Astrocyte of the cerebellum (primary cell): Measurements from ENCODE around the gene ZNF41.
"Not testable (repeated sequence)": the region's sequence is repeated elsewhere in the genome, so short reads cannot be mapped to it uniquely, and the experiment has no call there.

Source experiments
- DNase-seq: peaks from one replicate; pipeline ENCODE4 v3.0.0-alpha.2; 2011; ENCODE audit warnings: low read depth
- H3K4me3 ChIP-seq: 2 replicates; pipeline ENCODE4 v1.5.1; 2011; ENCODE audit warnings: mild to moderate bottlenecking, low read depth, low read length, moderate library complexity
- in situ Hi-C: cut with HindIII; loops from 2 replicates; pipeline ENCODE4 v1.10.0; 2017; ENCODE audit warnings: low sequenced_read_pairs
- TF ChIP-seq, protein P1 (sequence below): IDR thresholded peaks from 2 replicates; pipeline ENCODE4 v1.5.1; 2012; ENCODE audit warnings: low read length, low read depth, moderate library complexity, mild to moderate bottlenecking; ENCODE audit errors: missing control alignments

ZNF41 gene

DNA sequence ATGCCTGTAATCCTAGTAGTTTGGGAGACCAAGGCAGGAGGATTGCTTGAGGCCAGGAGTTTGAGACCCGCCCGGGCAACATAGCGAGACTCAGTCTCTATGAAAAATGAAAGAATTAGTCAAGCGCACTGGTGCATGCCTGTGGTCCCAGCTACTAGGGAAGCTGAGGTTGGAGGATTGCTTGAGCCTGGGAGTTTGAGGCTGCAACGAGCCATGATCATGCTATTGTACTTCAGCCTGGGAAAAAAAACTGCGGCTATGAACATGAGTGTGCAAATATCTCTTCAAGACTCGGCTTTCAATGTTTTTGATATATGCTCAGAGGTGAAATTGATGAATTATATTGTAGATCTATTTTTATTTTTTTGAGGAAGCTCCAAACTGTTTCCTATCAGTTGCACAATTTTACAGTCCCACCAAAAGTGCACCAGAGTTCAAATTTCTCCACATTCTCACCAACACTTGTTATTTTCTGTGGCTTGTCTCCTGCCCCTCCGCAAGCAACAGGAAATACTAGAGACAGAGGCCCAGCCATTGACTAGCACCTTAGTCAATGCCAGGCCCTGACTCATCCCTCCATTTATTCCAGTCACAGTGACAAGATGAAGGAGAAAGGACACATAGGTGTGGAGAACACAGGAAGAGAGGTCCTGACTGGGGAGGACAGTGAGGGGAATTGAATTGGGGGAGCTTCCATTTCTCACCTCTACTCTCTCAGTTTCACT is 33.1 kb upstream of the ZNF41 start:
- DNase-seq: no peak
- TF ChIP-seq, protein P1, sequence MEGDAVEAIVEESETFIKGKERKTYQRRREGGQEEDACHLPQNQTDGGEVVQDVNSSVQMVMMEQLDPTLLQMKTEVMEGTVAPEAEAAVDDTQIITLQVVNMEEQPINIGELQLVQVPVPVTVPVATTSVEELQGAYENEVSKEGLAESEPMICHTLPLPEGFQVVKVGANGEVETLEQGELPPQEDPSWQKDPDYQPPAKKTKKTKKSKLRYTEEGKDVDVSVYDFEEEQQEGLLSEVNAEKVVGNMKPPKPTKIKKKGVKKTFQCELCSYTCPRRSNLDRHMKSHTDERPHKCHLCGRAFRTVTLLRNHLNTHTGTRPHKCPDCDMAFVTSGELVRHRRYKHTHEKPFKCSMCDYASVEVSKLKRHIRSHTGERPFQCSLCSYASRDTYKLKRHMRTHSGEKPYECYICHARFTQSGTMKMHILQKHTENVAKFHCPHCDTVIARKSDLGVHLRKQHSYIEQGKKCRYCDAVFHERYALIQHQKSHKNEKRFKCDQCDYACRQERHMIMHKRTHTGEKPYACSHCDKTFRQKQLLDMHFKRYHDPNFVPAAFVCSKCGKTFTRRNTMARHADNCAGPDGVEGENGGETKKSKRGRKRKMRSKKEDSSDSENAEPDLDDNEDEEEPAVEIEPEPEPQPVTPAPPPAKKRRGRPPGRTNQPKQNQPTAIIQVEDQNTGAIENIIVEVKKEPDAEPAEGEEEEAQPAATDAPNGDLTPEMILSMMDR: no peak
- in situ Hi-C loops: no loop called here
- no peak overlapping the region for H3K4me3 ChIP-seq

DNA sequence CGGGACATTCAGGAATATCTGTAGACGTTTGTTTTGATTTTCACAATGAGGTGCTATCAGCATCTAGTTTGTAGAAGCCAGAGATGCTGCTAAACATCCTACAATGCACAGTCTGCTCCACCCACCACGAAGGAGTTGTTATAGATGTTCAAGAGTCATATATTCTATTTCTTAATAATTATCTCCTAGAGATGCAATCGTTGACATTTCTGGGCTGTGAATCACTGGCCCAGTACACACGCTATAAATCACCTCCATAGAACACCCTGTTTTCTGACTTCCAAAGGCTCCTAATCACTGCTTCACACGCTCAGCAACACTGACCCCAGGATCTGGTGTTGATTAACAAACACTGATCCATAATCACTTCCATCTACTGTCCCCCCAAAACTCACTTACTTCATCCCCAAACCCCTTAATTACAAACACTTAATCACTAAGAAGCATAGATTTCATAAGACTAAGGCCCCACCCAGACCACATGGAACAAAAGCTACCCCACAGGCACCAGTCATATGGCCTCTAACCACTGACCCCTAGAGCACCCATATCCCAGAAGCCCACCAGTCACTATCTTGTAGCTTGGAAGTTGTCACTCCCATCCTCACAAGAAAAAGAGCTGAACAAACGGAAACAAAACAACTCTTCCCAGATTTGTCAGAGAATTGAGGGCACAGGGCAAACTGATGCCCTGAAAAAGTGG is 31.7 kb upstream of the ZNF41 start:
- no peak overlapping the region for H3K4me3 ChIP-seq
- TF ChIP-seq, protein P1: no peak
- DNase-seq: no peak
- in situ Hi-C loops: no loop called here

DNA sequence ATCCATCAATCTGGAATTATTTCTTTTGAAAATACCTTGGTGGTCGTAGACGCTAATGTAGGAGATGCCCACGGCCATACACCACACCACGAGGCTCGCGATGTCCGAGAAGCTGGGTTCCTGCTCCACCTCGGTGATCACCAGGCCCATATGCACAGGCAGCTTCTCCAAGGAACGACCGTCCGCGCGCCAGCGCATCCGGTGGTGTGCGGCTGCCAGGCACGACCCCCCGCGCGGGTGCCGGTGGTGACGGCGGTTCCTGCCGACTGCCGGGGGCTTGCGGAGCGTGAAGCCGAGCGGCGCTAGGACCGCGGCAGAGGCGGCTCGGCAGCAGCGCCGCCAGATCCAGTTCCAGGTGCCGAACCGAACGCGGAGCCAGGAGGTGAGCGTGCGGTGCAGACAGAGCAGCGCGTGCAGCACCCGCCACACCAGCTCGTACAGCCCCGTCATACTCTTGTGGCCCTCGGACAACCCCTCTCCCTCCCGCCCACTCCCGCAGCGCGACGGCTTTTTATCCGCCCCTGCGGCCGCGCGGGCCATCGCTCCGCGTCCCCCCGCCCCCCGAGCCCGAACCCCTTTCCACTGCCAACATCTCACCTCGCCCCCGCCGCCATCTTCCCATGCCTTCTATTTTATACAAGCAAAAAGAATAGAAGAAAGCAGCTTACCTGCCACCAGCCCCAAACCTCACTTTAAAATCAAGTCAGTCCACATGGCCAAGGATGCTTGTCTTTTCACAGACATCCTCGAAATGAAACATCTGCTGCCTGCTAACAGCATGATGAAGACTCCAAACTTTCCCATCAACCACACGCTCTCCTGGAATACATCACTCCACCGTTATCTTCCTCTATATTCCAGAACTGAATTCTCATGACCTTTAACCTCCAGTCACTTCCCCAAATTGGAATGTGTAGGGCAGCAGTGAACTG is 30.3 kb upstream of the ZNF41 start:
- in situ Hi-C loops, DNase-seq: not testable (repeated sequence)
- peak overlapping the region; percentile 35 for H3K4me3 ChIP-seq

DNA sequence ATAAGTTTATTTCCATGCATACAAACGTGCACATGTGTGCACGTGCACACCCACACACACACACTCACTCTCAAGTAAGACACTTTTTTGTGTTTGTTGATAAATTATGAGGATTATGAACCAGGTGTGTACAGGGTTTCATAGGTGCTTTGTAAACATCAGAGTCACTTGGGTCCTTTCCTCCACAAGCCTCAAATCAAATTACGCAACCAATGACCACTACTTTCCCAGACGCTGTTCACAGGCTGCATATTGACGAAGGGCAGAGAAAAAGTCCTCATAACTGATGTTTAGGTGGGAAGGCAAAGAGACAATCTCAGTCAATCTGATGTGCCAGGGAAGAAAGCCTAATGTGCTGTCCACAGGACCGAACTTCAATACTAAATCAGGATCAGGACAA is 29.4 kb upstream of the ZNF41 start:
- DNase-seq, in situ Hi-C loops, H3K4me3 ChIP-seq: not testable (repeated sequence)

DNA sequence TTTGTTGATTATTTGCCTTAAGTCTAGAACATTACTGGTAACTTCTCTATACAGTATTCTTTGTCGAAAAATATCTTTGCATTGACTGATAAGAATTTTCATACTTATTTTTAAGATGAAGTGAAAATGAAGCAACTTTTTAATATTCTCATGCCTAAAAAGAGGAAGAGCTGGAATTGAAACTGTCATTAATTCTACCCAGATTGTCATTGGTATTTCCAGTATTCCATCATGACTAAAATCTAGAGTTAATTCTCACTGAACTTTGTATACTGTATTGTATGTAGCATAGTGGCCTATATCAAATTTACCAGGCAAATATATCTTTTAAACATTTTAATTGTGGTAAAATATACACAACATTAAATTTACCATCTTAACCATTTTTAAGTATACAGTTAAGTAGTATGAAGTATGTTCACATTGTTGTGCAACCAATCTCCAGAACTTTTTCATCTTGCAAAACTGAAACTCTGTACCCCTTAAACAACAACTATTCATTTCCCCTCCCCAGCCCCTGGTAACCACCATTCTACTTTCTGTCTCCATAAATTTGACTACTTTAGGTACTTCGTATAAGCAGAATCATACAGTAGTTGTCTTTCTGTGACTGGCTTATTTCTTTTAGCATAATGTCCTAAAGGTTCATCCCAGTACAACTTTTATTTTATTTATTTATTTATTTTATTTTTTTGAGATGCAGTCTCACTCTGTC is 24.3 kb upstream of the ZNF41 start:
- no peak for DNase-seq
- in situ Hi-C loops: no loop called here
- TF ChIP-seq, protein P1: no peak
- no peak overlapping the region for H3K4me3 ChIP-seq

GRCh38 chrX:47503151-47503550 is 20.1 kb upstream of the ZNF41 start:
- in situ Hi-C loops: no loop called here
- DNase-seq: no peak
- no peak overlapping the region for H3K4me3 ChIP-seq
- TF ChIP-seq, protein P1: no peak
